Peyer's patch (tissue), 4 donors: Measurements from ENCODE around the gene LRRC46. TPM values are rescaled to one million over a fixed set of nuclear protein-coding genes. Genes with fewer than 3 reads are reported as not detected.

Experiments used
- DNase-seq, 3 donors: peaks; one replicate each; pipeline ENCODE4 v3.0.0-alpha.2; 2017 to 2019
- H3K27ac ChIP-seq, 4 donors: fragments of 200-600 bp; sonication (generic); one replicate each; pipeline ENCODE4 v1.5.1; 2016 to 2019
- H3K27me3 ChIP-seq, 2 donors: fragments of 200-600 bp; sonication (generic); one replicate each; pipeline ENCODE4 v1.5.1; 2019
- H3K36me3 ChIP-seq, 3 donors: fragments of 200-600 bp; sonication (generic); one replicate each; pipeline ENCODE4 v1.5.1; 2016 to 2019
- H3K4me1 ChIP-seq, 4 donors: fragments of 200-600 bp; sonication (generic); one replicate each; pipeline ENCODE4 v1.5.1; 2016 to 2019
- H3K4me3 ChIP-seq, 4 donors: fragments of 200-600 bp; sonication (generic); 1 replicate in 3 of 4; 2 replicates in 1 of 4; pipeline ENCODE4 v1.5.1; 2016 to 2019; ENCODE audit warnings: mild to moderate bottlenecking in 1 of 4
- H3K9me3 ChIP-seq, 4 donors: fragments of 200-600 bp; sonication (generic); one replicate each; pipeline ENCODE4 v1.5.1; 2016 to 2019; ENCODE audit warnings: mild to moderate bottlenecking in 1 of 4
- POLR2A ChIP-seq, 2 donors: fragments of 450-650 bp; IDR thresholded peaks; one replicate each; pipeline ENCODE4 v1.5.1; 2017; ENCODE audit warnings: antibody characterized with exemption in 2 of 2, mild to moderate bottlenecking in 2 of 2, moderate library complexity in 2 of 2
- total RNA-seq, 4 donors: library from RNA; depleted of rRNA; stranded (reverse); fragments of >200 nt; gene quantifications; one replicate each; pipeline ENCODE4 v1.1.0, GENCODE V29; 2016
- TF ChIP-seq, protein P1 (sequence below), 6 experiments: fragments of 450-650 bp in 4 of 6; fragments of 200-600 bp in 2 of 6; sonication (generic) in 1 of 6; IDR thresholded peaks; one replicate each; pipeline ENCODE4 v1.5.1; 2017 to 2019; ENCODE audit warnings: antibody characterized with exemption in 6 of 6, mild to moderate bottlenecking in 3 of 6, moderate library complexity in 1 of 6

Gene LRRC46
- total RNA-seq, 4 donors from 2014 or later = 0.40 TPM; not detected in 3

DNA sequence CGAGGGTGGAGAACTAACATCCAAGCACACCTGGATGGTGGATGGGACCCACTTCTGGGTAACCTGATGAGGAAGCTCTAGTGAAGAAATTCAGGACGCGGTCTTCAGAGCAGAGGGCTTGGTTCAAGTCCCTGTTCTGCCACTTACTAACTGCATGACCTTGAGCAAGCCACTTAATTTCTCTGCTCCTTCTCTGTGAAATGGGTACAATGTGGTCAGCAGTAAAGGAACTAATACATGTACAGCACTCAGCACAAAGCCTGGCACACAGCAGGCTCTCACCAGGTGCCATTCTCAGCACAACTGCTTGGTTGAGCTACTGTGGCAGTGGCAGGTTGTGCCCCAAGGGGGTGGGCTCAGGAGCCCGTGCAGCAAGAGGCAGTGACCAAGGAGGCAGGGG, 8.0 kb upstream of the LRRC46 start:
- Histone ChIP-seq H3K27ac (no peak overlapping the region), H3K27me3 (no peaks in the 10 kb centered on the region), H3K36me3 (peaks cover 0 to 55% (median 0%) of the 10 kb centered on the region in 3 donors), H3K4me1 (peaks cover 0 to 22% (median 13%) of the 10 kb centered on the region in 4 donors), H3K4me3 (no peak overlapping the region), H3K9me3 (no peaks in the 10 kb centered on the region)
- TF ChIP-seq, protein P1, sequence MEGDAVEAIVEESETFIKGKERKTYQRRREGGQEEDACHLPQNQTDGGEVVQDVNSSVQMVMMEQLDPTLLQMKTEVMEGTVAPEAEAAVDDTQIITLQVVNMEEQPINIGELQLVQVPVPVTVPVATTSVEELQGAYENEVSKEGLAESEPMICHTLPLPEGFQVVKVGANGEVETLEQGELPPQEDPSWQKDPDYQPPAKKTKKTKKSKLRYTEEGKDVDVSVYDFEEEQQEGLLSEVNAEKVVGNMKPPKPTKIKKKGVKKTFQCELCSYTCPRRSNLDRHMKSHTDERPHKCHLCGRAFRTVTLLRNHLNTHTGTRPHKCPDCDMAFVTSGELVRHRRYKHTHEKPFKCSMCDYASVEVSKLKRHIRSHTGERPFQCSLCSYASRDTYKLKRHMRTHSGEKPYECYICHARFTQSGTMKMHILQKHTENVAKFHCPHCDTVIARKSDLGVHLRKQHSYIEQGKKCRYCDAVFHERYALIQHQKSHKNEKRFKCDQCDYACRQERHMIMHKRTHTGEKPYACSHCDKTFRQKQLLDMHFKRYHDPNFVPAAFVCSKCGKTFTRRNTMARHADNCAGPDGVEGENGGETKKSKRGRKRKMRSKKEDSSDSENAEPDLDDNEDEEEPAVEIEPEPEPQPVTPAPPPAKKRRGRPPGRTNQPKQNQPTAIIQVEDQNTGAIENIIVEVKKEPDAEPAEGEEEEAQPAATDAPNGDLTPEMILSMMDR (IDR thresholded peaks at IDR 0.05) = no peak
- no peak for TF ChIP-seq POLR2A (IDR thresholded peaks at IDR 0.05)
- DNase-seq = no peak

DNA sequence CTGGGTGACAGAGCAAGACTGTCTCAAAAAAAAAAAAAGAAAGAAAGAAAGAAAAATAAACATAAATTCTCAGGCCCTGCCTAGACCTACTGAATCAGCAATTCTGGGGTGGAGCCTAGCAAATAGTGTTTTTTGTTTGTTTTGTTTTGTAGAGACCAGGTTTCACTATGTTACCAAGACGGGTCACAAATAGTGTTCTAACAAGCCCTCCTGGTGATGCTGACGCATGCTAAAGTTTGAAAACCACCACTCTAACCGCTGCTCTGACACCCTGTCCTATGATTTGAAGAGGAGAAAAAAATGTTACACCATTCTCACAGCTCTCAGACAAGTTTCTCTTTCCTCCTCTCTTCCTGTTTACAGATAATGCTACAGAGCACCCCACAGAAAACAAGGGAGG, 1.6 kb upstream of the LRRC46 start:
- no peak for DNase-seq
- peak overlapping the region; percentile 82 to 85 (median 84) for H3K27ac ChIP-seq
- TF ChIP-seq POLR2A (IDR thresholded peaks at IDR 0.05) = no peak
- TF ChIP-seq, protein P1 (IDR thresholded peaks at IDR 0.05) = no peak
- peaks cover 0 to 20% (median 5%) of the 10 kb centered on the region in 4 donors for H3K4me1 ChIP-seq
- no peaks in the 10 kb centered on the region for H3K27me3 ChIP-seq
- H3K4me3 ChIP-seq = peak overlapping the region in 1 of 4 donors; percentile 4
- H3K36me3 ChIP-seq = peaks cover 0 to 40% (median 0%) of the 10 kb centered on the region in 3 donors
- no peaks in the 10 kb centered on the region for H3K9me3 ChIP-seq

DNA sequence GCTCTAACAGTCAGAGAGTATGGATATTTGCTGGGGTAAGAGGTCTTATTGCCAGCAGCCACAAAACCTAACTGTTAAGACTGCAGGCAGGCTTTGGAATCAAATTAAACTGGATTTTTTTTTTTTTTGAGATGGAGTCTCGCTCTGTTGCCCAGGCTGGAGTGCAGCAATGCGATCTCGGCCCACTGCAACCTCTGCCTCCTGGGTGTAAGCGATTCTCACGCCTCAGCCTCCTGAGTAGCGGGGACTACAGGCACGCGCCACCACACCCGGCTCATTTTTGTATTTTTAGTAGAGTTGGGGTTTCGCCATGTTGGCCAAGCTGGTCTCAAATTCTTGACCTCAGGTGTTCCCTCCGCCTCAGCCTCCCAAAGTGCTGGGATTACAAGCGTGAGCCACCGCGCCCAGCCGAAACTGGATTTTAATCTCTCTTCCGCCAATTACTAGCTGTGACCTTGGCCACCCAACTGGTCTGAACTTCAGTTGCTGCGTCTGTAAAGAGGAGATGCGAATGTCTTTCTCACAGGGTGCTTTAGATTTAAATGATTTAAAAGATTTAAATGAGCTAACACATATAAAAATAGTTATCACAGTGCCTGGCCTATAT, 971 bp upstream of the LRRC46 start:
- peaks cover 0 to 20% (median 5%) of the 10 kb centered on the region in 4 donors for H3K4me1 ChIP-seq
- H3K9me3 ChIP-seq = no peaks in the 10 kb centered on the region
- no peak for TF ChIP-seq POLR2A (IDR thresholded peaks at IDR 0.05)
- TF ChIP-seq, protein P1 (IDR thresholded peaks at IDR 0.05) = no peak
- peak overlapping the region; percentile 82 to 85 (median 84) for H3K27ac ChIP-seq
- DNase-seq = no peak
- no peaks in the 10 kb centered on the region for H3K27me3 ChIP-seq
- H3K4me3 ChIP-seq = peak overlapping the region; percentile 70 to 79 (median 76)
- H3K36me3 ChIP-seq = peaks cover 0 to 35% (median 0%) of the 10 kb centered on the region in 3 donors

DNA sequence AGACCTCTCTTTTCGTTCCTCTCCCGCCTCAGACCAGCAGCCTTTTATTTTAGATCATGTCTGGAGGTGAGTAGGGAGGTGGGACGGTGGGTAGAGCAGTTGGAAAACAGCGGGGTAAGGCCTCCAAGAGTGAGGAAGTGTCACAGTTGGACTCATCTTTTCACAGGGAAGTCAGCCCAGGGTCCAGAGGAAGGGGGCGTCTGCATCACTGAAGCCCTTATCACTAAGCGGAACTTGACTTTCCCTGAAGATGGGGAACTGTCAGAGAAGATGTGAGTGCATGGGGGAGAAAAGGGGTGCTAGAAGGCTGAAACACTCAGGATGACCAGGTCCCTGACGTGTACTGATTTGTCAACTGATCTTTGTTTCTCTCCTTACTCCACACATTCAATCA, 461 bp downstream of the LRRC46 start:
- Histone ChIP-seq H3K27me3 (no peaks in the 10 kb centered on the region), H3K4me3 (peak overlapping the region in 3 of 4 donors; percentile 70 to 77 (median 75)), H3K36me3 (peaks cover 0 to 36% (median 0%) of the 10 kb centered on the region in 3 donors), H3K4me1 (peaks cover 0 to 20% (median 5%) of the 10 kb centered on the region in 4 donors), H3K9me3 (no peaks in the 10 kb centered on the region), H3K27ac (peak overlapping the region in 2 of 4 donors; percentile 82 to 85)
- DNase-seq = no peak
- TF ChIP-seq, protein P1 (IDR thresholded peaks at IDR 0.05) = no peak
- TF ChIP-seq POLR2A (IDR thresholded peaks at IDR 0.05) = no peak

DNA sequence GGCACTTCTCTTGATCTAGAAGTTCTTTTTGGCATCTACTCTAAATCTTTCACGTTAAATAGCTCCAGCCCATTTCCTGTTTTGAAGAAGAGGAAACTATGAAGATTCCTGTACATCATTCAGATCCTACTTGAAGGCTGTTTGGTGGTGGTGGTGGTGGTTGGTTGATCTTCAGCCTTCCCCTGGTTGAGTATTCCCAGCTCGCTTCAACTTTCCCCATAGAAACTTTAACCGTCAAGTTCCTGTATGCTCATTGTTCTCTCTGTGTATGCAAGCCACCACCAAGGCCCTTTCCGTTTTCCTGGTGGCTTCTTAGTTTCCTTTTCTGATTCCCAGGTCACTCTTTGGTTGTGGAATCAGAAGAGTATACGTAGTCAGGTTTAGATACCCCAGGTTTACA, 3.3 kb downstream of the LRRC46 start:
- Histone ChIP-seq H3K4me3 (no peak overlapping the region), H3K4me1 (peaks cover 0 to 23% (median 5%) of the 10 kb centered on the region in 4 donors), H3K36me3 (peaks cover 0 to 36% (median 0%) of the 10 kb centered on the region in 3 donors), H3K27ac (no peak overlapping the region), H3K9me3 (no peaks in the 10 kb centered on the region), H3K27me3 (no peaks in the 10 kb centered on the region)
- DNase-seq = no peak
- TF ChIP-seq, protein P1 (IDR thresholded peaks at IDR 0.05) = no peak
